GM12864 (cell line): ENCODE results near the gene TCERG1L.

ENCODE experiments used
- DNase-seq: peaks from one replicate; pipeline ENCODE4 v3.0.0-alpha.2; 2011; ENCODE audit warnings: low read depth
- H3K4me3 ChIP-seq: 2 replicates; pipeline ENCODE4 v1.5.1; 2011; ENCODE audit warnings: mild to moderate bottlenecking, low read depth, low read length, control low read depth
- CTCF ChIP-seq: IDR thresholded peaks from 2 replicates; pipeline ENCODE4 v1.5.1; 2011; ENCODE audit warnings: low read depth, mild to moderate bottlenecking, moderate library complexity, low read length, control low read depth, inconsistent platforms; ENCODE audit errors: missing control alignments

Gene TCERG1L

GRCh38 chr10:131259535-131259934 is 52.0 kb downstream of the TCERG1L start:
- no peak overlapping the region for H3K4me3 ChIP-seq
- no peak for DNase-seq
- TF ChIP-seq CTCF, result no peak

- TF ChIP-seq CTCF, result no peak
- no peak for DNase-seq
- H3K4me3 ChIP-seq, result no peak overlapping the region
Observed at GRCh38 chr10:131258256-131258655, 53.3 kb downstream of the TCERG1L start.

GRCh38 chr10:131257027-131257426 is 54.5 kb downstream of the TCERG1L start:
- no peak overlapping the region for H3K4me3 ChIP-seq
- no peak for DNase-seq
- TF ChIP-seq CTCF, result no peak

GRCh38 chr10:131254859-131255252 is 56.7 kb downstream of the TCERG1L start:
- no peak overlapping the region for H3K4me3 ChIP-seq
- TF ChIP-seq CTCF, result no peak
- no peak for DNase-seq

GRCh38 chr10:131253931-131254858 is 57.3 kb downstream of the TCERG1L start:
- DNase-seq, result no peak
- TF ChIP-seq CTCF, result no peak
- no peak overlapping the region for H3K4me3 ChIP-seq

GRCh38 chr10:131252567-131253276 is 58.8 kb downstream of the TCERG1L start:
- TF ChIP-seq CTCF, result no peak
- DNase-seq, result no peak
- H3K4me3 ChIP-seq, result no peak overlapping the region
